HCT116 (cell line): ENCODE results near the gene MTHFD1L. TPM values are rescaled to one million over a fixed set of nuclear protein-coding genes. Genes with fewer than 3 reads are reported as not detected.

ENCODE experiments used
- ATAC-seq: fragments of 200-7000 bp; cut with Tn5 transposase; 2 replicates; pipeline ENCODE4 v1.9.1; 2020; ENCODE audit warnings: mild to moderate bottlenecking, moderate library complexity
- BruUV-seq: library from RNA; stranded (reverse); fragments of 400-500 nt; replicated peaks from 2 replicates; lab custom pipeline; 2021; lab: Mats Ljungman, UMichigan
- CTCF ChIA-PET: fragments of 300-600 bp; sonication (Branson Sonifier 250); formaldehyde crosslinking; loops from one replicate; lab custom pipeline; 2021; ENCODE audit warnings: antibody characterized with exemption; lab: Charles Lee
- POLR2A ChIA-PET: fragments of 300-600, 350-600 bp; sonication (Branson Sonifier 250); formaldehyde crosslinking; loops from one replicate; lab custom pipeline; 2021; ENCODE audit warnings: antibody characterized with exemption; lab: Charles Lee
- RAD21 ChIA-PET, 2 experiments: fragments of 300-600 bp; sonication (Branson Sonifier 250); formaldehyde crosslinking; loops; one replicate each; lab custom pipeline; 2023; ENCODE audit warnings: low total read pairs in 2 of 2; ENCODE audit not compliant: uncharacterized antibody in 2 of 2, unreplicated experiment in 2 of 2, low non-redundant PET in 1 of 2; lab: Charles Lee
- DNase-seq: peaks from one replicate; pipeline ENCODE4 v3.0.0-alpha.2; 2010; ENCODE audit warnings: low read depth, low spot score
- H2AFZ ChIP-seq: fragments of 200-600 bp; shearing (Covaris generic), sonication (generic); 2 replicates; pipeline ENCODE4 v1.6.1; 2017; ENCODE audit warnings: low read depth, mixed run types, mixed read lengths, antibody characterized with exemption, low read length; ENCODE audit not compliant: poor library complexity, severe bottlenecking
- H3K27ac ChIP-seq: 2 replicates; pipeline ENCODE4 v1.5.1; 2012; ENCODE audit warnings: low read depth, low read length
- H3K27me3 ChIP-seq: fragments of 200-600 bp; sonication (generic); 2 replicates; pipeline ENCODE4 v1.6.1; 2016; ENCODE audit warnings: mixed run types, low read length, mixed read lengths; ENCODE audit not compliant: insufficient read depth
- H3K36me3 ChIP-seq, 2 experiments: fragments of 200-500 bp in 1 of 2; fragments of 200-600 bp in 1 of 2; sonication (Bioruptor generic) in 1 of 2; sonication (generic) in 1 of 2; 2 replicates each; pipeline versions ENCODE4 v1.5.1 to v1.6.1; 2014 to 2016; ENCODE audit warnings: low read length in 2 of 2, inconsistent platforms in 1 of 2, mixed read lengths in 1 of 2, mixed run types in 1 of 2; ENCODE audit not compliant: insufficient read depth in 2 of 2, control insufficient read depth in 1 of 2
- H3K4me1 ChIP-seq, 2 experiments: fragments of 200-600 bp in 1 of 2; sonication (generic) in 1 of 2; 2 replicates each; pipeline versions ENCODE4 v1.5.1 to v1.6.1; 2012 to 2017; ENCODE audit warnings: low read length in 2 of 2, inconsistent platforms in 1 of 2, mild to moderate bottlenecking in 1 of 2, mixed read lengths in 1 of 2, mixed run types in 1 of 2, moderate library complexity in 1 of 2; ENCODE audit not compliant: insufficient read depth in 2 of 2, control insufficient read depth in 1 of 2
- H3K4me2 ChIP-seq: fragments of 200-600 bp; sonication (generic); 2 replicates; pipeline ENCODE4 v1.6.1; 2017; ENCODE audit warnings: mixed run types, low read length, mixed read lengths
- H3K4me3 ChIP-seq, 2 experiments: fragments of 200-600 bp in 1 of 2; sonication (generic) in 1 of 2; replicated peaks in 1 of 2; 2 replicates each; pipeline ENCODE4 v1.5.1; 2011 to 2016; ENCODE audit warnings: low read length in 2 of 2, control low read depth in 1 of 2, low read depth in 1 of 2, mild to moderate bottlenecking in 1 of 2, mixed read lengths in 1 of 2, mixed run types in 1 of 2
- H3K79me2 ChIP-seq: fragments of 200-600 bp; sonication (generic); 2 replicates; pipeline ENCODE4 v1.6.1; 2017; ENCODE audit warnings: mild to moderate bottlenecking, mixed run types, low read length, moderate library complexity, mixed read lengths; ENCODE audit not compliant: insufficient read depth
- H3K9ac ChIP-seq: fragments of 200-600 bp; sonication (generic); 2 replicates; pipeline ENCODE4 v1.6.1; 2016; ENCODE audit warnings: low read length, mixed read lengths
- H3K9me2 ChIP-seq: fragments of 200-600 bp; sonication (generic), shearing (Covaris generic); 2 replicates; pipeline ENCODE4 v1.6.1; 2017; ENCODE audit warnings: mixed run types, mild to moderate bottlenecking, moderate library complexity; ENCODE audit not compliant: insufficient read depth
- H3K9me3 ChIP-seq, 2 experiments: fragments of 200-500 bp in 1 of 2; fragments of 200-600 bp in 1 of 2; sonication (Bioruptor generic) in 1 of 2; sonication (generic) in 1 of 2; 2 replicates each; pipeline ENCODE4 v1.6.1; 2014 to 2017; ENCODE audit warnings: low read length in 2 of 2, mixed read lengths in 2 of 2, inconsistent platforms in 1 of 2, low read depth in 1 of 2, mild to moderate bottlenecking in 1 of 2, mixed run types in 1 of 2, moderate library complexity in 1 of 2; ENCODE audit not compliant: control insufficient read depth in 1 of 2, insufficient read depth in 1 of 2
- H4K20me1 ChIP-seq: fragments of 200-600 bp; sonication (generic), shearing (Covaris generic); 2 replicates; pipeline ENCODE4 v1.6.1; 2017; ENCODE audit warnings: mixed run types, mild to moderate bottlenecking, moderate library complexity; ENCODE audit not compliant: insufficient read depth
- CBX3 ChIP-seq: IDR thresholded peaks from 2 replicates; pipeline ENCODE4 v1.6.1; 2012; ENCODE audit warnings: low read depth
- EGR1 ChIP-seq: IDR thresholded peaks from 2 replicates; pipeline ENCODE4 v1.6.1; 2012; ENCODE audit warnings: low read depth
- ELF1 ChIP-seq: IDR thresholded peaks from 2 replicates; pipeline ENCODE4 v1.6.1; 2012; ENCODE audit warnings: low read depth, borderline replicate concordance
- EZH2 ChIP-seq: fragments of 200-600 bp; sonication (generic); IDR thresholded peaks from 2 replicates; pipeline ENCODE4 v1.6.1; 2017; ENCODE audit warnings: antibody characterized with exemption, mixed run types
- EZH2phosphoT487 ChIP-seq: fragments of 200-600 bp; IDR thresholded peaks from 2 replicates; pipeline ENCODE4 v1.6.1; 2018; ENCODE audit warnings: antibody characterized with exemption, borderline replicate concordance
- POLR2A ChIP-seq: IDR thresholded peaks from 2 replicates; pipeline ENCODE4 v1.7.0; 2011; ENCODE audit warnings: borderline replicate concordance; ENCODE audit not compliant: insufficient read depth, insufficient read length; ENCODE audit errors: extremely low read depth
- POLR2AphosphoS5 ChIP-seq: IDR thresholded peaks from 2 replicates; pipeline ENCODE4 v1.6.1; 2011; ENCODE audit warnings: mild to moderate bottlenecking, low read depth, low read length, moderate library complexity
- RAD21 ChIP-seq: IDR thresholded peaks from 2 replicates; pipeline ENCODE4 v1.6.1; 2012; ENCODE audit warnings: low read depth, mild to moderate bottlenecking
- SIN3A ChIP-seq: IDR thresholded peaks from 2 replicates; pipeline ENCODE4 v1.6.1; 2012; ENCODE audit warnings: low read depth
- SP1 ChIP-seq: IDR thresholded peaks from 2 replicates; pipeline ENCODE4 v1.6.1; 2012; ENCODE audit warnings: low read depth
- TCF7L2 ChIP-seq: IDR thresholded peaks from 2 replicates; pipeline ENCODE4 v1.7.0; 2011; ENCODE audit warnings: borderline replicate concordance, inconsistent platforms; ENCODE audit not compliant: insufficient read depth, insufficient read length; ENCODE audit errors: extremely low read depth
- YY1 ChIP-seq: IDR thresholded peaks from 2 replicates; pipeline ENCODE4 v1.6.1; 2011; ENCODE audit warnings: low read length, low read depth, moderate library complexity, mild to moderate bottlenecking; ENCODE audit not compliant: insufficient replicate concordance; ENCODE audit errors: extremely low read depth
- ZNF274 ChIP-seq: fragments of 200-500 bp; sonication (Bioruptor generic); IDR thresholded peaks from 2 replicates; pipeline ENCODE4 v1.6.1; 2014; ENCODE audit warnings: mild to moderate bottlenecking, low read depth, low read length, inconsistent platforms
- intact Hi-C: fragments of 100-400 bp; cut with micrococcal nuclease; formaldehyde crosslinking; loops from 2 replicates; pipeline ENCODE4 v1.10.0; 2022
- total RNA-seq: library from RNA; stranded (reverse); gene quantifications from one replicate; pipeline ENCODE4 v1.2.1, GENCODE V29; 2021; ENCODE audit not compliant: unreplicated experiment
- TF ChIP-seq, protein P1 (sequence below): IDR thresholded peaks from 2 replicates; pipeline ENCODE4 v1.6.1; 2012
- TF ChIP-seq, protein P2 (sequence below), 3 experiments: fragments of 200-600 bp in 1 of 3; sonication (generic) in 1 of 3; IDR thresholded peaks in 2 of 3; conservative IDR thresholded peaks in 1 of 3; 2 replicates each; pipeline ENCODE4 v1.5.1; 2012 to 2017; ENCODE audit warnings: low read depth in 2 of 3, low read length in 2 of 3, antibody characterized with exemption in 1 of 3, borderline replicate concordance in 1 of 3, control low read depth in 1 of 3, mild to moderate bottlenecking in 1 of 3, mixed read lengths in 1 of 3, mixed run types in 1 of 3, moderate library complexity in 1 of 3; ENCODE audit not compliant: insufficient read depth in 1 of 3

The MTHFD1L gene
- total RNA-seq, 1 experiment from 2014 or later = 127 TPM

DNA sequence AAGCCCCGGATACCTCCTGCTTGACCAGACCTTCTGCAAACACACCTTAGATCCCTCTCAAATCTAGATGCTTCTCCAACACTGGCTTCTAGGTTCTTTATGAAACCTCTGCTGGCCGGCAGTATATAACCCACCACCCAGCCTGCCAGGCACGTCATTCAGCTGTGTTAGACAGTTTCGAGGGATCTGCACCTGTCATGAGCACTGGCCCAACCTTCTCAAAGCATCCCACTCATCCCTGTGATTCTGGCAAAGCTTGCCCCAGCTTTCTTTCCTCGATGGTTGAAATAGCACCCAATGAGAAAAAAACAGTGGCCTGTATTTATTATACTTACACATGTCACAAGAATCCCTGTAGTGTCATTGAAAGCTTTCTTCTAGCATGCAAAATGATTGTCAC is 157.8 kb downstream of the MTHFD1L start (continued):
- TF ChIP-seq TCF7L2 (no peak), POLR2AphosphoS5 (no peak), YY1 (no peak), EGR1 (no peak), ZNF274 (no peak), SIN3A (no peak), EZH2phosphoT487 (no peak), SP1 (no peak), EZH2 (no peak), CBX3 (no peak), RAD21 (no peak)
- TF ChIP-seq, protein P1, sequence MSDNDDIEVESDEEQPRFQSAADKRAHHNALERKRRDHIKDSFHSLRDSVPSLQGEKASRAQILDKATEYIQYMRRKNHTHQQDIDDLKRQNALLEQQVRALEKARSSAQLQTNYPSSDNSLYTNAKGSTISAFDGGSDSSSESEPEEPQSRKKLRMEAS = no peak
- TF ChIP-seq, protein P2, sequence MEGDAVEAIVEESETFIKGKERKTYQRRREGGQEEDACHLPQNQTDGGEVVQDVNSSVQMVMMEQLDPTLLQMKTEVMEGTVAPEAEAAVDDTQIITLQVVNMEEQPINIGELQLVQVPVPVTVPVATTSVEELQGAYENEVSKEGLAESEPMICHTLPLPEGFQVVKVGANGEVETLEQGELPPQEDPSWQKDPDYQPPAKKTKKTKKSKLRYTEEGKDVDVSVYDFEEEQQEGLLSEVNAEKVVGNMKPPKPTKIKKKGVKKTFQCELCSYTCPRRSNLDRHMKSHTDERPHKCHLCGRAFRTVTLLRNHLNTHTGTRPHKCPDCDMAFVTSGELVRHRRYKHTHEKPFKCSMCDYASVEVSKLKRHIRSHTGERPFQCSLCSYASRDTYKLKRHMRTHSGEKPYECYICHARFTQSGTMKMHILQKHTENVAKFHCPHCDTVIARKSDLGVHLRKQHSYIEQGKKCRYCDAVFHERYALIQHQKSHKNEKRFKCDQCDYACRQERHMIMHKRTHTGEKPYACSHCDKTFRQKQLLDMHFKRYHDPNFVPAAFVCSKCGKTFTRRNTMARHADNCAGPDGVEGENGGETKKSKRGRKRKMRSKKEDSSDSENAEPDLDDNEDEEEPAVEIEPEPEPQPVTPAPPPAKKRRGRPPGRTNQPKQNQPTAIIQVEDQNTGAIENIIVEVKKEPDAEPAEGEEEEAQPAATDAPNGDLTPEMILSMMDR (IDR thresholded peaks at IDR 0.05 in 2 of 3, conservative IDR thresholded peaks at IDR 0.05 in 1 of 3; ENCODE audit: borderline replicate concordance in 1 of 3, insufficient read depth in 1 of 3, low read depth in 2 of 3, low read length in 2 of 3) = no peak

DNA sequence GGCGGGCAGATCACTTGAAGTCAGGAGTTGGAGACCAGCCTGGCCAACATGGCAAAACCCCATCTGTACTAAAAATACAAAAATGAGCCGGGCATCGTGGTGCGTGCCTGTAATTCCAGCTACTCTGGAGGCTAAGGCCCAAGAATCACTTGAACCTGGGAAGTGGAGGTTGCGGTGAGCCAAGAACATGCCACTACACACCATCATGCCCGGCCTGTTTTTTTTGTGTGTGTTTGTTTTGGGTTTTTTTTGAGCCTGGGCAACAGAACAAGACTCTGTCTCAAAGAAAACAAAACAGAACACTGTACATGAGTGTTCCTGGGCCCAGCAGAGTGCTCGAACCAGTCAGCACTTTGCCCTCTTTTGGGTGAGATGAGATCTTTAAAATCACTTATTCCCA is 159.1 kb downstream of the MTHFD1L start:
- RAD21 ChIA-PET = no interaction called here
- Histone ChIP-seq H3K27ac (no peak overlapping the region), H3K79me2 (peaks cover 4% of the 10 kb centered on the region; the same call in 1 of the 2 replicates), H3K9ac (no peak overlapping the region), H3K36me3 (peaks cover 0 to 20% of the 10 kb centered on the region in 2 experiments; a peak in 1 of 4 replicates), H3K9me3 (peaks cover 0 to 4% of the 10 kb centered on the region in 2 experiments; a peak in 1 of 4 replicates), H3K9me2 (no peaks in the 10 kb centered on the region), H3K4me1 (peaks cover 33 to 72% of the 10 kb centered on the region in 2 experiments), H3K4me2 (no peak overlapping the region), H2AFZ (no peak overlapping the region), H3K4me3 (no peak overlapping the region), H3K27me3 (no peaks in the 10 kb centered on the region), H4K20me1 (no peaks in the 10 kb centered on the region)
- CTCF ChIA-PET = interaction anchor here (2.0 to 2.7 kb wide), 2 partner anchors 11 to 300 kb away, joined by 5 to 9 read pairs; no protein-coding TSS in a partner anchor
- BruUV-seq = no TSS peak
- ATAC-seq = no peak
- POLR2A ChIA-PET = interaction anchor here (1.5 kb wide), 1 partner anchor 17 kb away, joined by 5 read pairs; no protein-coding TSS in a partner anchor
- intact Hi-C loops = no loop called here
- no peak for DNase-seq
- TF ChIP-seq POLR2A = no peak
- no peak for TF ChIP-seq ELF1
